MCF 10A (cell line): ENCODE results near the gene DUSP22. TPM values are rescaled to one million over a fixed set of nuclear protein-coding genes. Genes with fewer than 3 reads are reported as not detected.

Experiments
- BruUV-seq: library from RNA; stranded (reverse); fragments of 400-500 nt; replicated peaks from 2 replicates; lab custom pipeline; 2021; lab: Mats Ljungman, UMichigan
- CTCF ChIA-PET: fragments of 300-600 bp; sonication (Branson Sonifier 250); formaldehyde crosslinking; extraction: SDS; loops from one replicate; lab custom pipeline; 2021; ENCODE audit warnings: antibody characterized with exemption, inconsistent platforms; lab: Yijun Ruan, JAX
- POLR2A ChIA-PET: fragments of 300-600, 350-650 bp; sonication (Branson Sonifier 250); formaldehyde crosslinking; extraction: SDS; loops from one replicate; lab custom pipeline; 2020; ENCODE audit warnings: antibody characterized with exemption, inconsistent platforms; lab: Yijun Ruan, JAX
- DNase-seq: peaks from one replicate; pipeline ENCODE4 v3.0.0-alpha.2; 2018; ENCODE audit not compliant: unreplicated experiment
- H3K27ac Mint-ChIP-seq: one replicate; pipeline ENCODE4 v1.8.0; 2022; ENCODE audit warnings: mild to moderate bottlenecking, low read depth, mixed read lengths; ENCODE audit not compliant: unreplicated experiment
- H3K27me3 Mint-ChIP-seq: one replicate; pipeline ENCODE4 v1.8.0; 2022; ENCODE audit warnings: mixed read lengths; ENCODE audit not compliant: insufficient read depth, unreplicated experiment
- H3K36me3 Mint-ChIP-seq: one replicate; pipeline ENCODE4 v1.8.0; 2022; ENCODE audit warnings: mild to moderate bottlenecking, moderate library complexity, mixed read lengths; ENCODE audit not compliant: insufficient read depth, unreplicated experiment
- H3K4me1 Mint-ChIP-seq: one replicate; pipeline ENCODE4 v1.8.0; 2022; ENCODE audit warnings: mixed read lengths; ENCODE audit not compliant: insufficient read depth, unreplicated experiment
- H3K4me3 Mint-ChIP-seq: one replicate; pipeline ENCODE4 v1.8.0; 2022; ENCODE audit warnings: mild to moderate bottlenecking, moderate library complexity, mixed read lengths; ENCODE audit not compliant: unreplicated experiment
- H3K9me3 Mint-ChIP-seq: one replicate; pipeline ENCODE4 v1.8.0; 2022; ENCODE audit warnings: mixed read lengths; ENCODE audit not compliant: unreplicated experiment
- intact Hi-C: fragments of 100-400 bp; cut with micrococcal nuclease; formaldehyde crosslinking; loops from 2 replicates; pipeline ENCODE4 v1.14.1; 2022
- total RNA-seq: library from RNA; stranded (reverse); gene quantifications from 2 replicates; pipeline ENCODE4 v1.2.3, GENCODE V29; 2022
- TF ChIP-seq, protein P1 (sequence below): fragments of 200-600 bp; IDR thresholded peaks from one replicate; pipeline ENCODE4 v1.8.0; 2022; ENCODE audit warnings: antibody characterized with exemption, mild to moderate bottlenecking; ENCODE audit not compliant: unreplicated experiment

The DUSP22 gene
- total RNA-seq, 1 experiment from 2014 or later, result 29.4 TPM

DNA sequence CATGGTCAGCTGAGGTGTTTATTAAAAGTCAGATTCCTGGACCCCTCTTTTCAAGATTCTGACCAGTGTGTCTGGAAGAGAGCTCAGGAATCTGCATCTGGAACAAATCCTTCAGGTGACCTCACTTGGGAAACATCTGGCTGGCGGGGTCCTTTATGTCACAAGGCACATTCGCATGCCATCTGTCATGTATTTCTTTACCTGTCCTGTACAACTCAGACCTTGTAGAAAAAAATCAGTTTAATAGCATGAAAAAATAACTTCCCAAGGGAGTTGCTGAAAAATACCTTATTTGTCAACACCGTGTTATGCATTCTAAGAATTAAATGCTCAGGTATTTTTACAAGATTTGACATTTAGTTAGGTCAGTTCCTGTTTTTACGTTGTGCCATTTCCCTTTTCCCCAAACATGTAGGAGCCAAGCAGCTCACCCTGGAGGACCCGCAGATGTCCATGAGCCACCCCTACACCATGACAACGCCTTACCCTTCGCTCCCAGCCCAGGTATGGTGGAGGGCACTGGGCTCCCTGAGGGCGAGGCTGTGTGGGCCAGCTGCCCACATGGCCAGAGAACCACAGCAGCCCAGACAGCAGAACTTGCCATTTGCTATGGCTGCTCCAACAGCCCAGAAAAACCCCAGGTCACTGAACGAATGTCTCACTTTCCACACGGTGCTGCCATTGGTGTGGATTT, 103.3 kb downstream of the DUSP22 start:
- no TSS peak for BruUV-seq
- H3K4me1 Mint-ChIP-seq, result peaks cover 5% of the 10 kb centered on the region

DNA sequence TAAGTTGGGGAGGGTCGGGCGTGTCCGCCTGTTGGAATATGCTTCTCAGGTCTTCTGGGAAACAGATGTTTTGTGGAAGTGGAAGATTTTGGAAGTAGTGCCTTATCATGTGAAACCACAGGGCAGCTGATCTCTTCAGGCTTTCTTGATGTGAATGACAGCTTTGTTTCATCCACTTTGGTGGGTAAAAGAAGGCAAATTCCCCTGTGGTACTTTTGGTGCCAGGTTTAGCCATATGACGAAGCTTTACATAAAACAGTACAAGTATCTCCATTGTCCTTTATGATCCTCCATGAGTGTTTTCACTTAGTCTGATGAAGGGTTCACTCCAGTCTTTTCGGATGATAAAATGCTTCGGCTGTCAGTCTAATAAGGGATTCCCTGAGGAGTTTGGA, 103.8 kb downstream of the DUSP22 start:
- DNase-seq, result no peak
- ChIA-PET POLR2A (no interaction called here), CTCF (no interaction called here)
- no peak overlapping the region for H3K4me3 Mint-ChIP-seq
- peaks cover 44% of the 10 kb centered on the region for H3K27me3 Mint-ChIP-seq
- intact Hi-C loops, result no loop called here
- no TSS peak for BruUV-seq
- no peak overlapping the region for H3K27ac Mint-ChIP-seq
- H3K36me3 Mint-ChIP-seq, result no peaks in the 10 kb centered on the region
- H3K9me3 Mint-ChIP-seq, result peaks cover 8% of the 10 kb centered on the region
- TF ChIP-seq, protein P1, sequence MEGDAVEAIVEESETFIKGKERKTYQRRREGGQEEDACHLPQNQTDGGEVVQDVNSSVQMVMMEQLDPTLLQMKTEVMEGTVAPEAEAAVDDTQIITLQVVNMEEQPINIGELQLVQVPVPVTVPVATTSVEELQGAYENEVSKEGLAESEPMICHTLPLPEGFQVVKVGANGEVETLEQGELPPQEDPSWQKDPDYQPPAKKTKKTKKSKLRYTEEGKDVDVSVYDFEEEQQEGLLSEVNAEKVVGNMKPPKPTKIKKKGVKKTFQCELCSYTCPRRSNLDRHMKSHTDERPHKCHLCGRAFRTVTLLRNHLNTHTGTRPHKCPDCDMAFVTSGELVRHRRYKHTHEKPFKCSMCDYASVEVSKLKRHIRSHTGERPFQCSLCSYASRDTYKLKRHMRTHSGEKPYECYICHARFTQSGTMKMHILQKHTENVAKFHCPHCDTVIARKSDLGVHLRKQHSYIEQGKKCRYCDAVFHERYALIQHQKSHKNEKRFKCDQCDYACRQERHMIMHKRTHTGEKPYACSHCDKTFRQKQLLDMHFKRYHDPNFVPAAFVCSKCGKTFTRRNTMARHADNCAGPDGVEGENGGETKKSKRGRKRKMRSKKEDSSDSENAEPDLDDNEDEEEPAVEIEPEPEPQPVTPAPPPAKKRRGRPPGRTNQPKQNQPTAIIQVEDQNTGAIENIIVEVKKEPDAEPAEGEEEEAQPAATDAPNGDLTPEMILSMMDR, result no peak
- H3K4me1 Mint-ChIP-seq, result peaks cover 5% of the 10 kb centered on the region

More for the DNA sequence above, 103.3 kb downstream of the DUSP22 start:
- ChIA-PET POLR2A (no interaction called here), CTCF (no interaction called here)
- Mint-ChIP-seq H3K9me3 (peaks cover 8% of the 10 kb centered on the region), H3K4me3 (no peak overlapping the region), H3K27me3 (peaks cover 44% of the 10 kb centered on the region), H3K36me3 (no peaks in the 10 kb centered on the region), H3K27ac (no peak overlapping the region)
- intact Hi-C loops, result no loop called here
- TF ChIP-seq, protein P1, result no peak
- DNase-seq, result no peak

DNA sequence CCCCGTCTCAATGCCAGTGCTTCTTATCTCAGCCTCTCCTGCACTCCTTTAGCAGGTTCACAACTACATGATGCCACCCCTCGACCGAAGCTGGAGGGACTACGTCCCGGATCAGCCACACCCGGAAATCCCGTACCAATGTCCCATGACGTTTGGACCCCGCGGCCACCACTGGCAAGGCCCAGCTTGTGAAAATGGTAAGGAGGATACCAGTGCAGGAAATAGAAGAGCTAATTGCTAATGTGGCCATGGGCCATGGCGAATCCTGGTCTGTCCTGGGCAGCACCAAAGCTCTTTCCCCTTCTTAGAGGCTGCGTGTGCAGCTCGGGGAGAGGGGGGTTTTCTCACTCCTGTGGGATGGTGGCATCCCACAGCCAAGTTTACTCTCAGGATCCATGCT, 104.8 kb downstream of the DUSP22 start:
- POLR2A ChIA-PET, result interaction anchor here (0.5 to 1.4 kb wide), 2 partner anchors 14 to 33 kb away, joined by 3 read pairs; no protein-coding TSS in a partner anchor
- H3K27me3 Mint-ChIP-seq, result peaks cover 44% of the 10 kb centered on the region
- no peak overlapping the region for H3K4me3 Mint-ChIP-seq
- no peak for DNase-seq
- BruUV-seq, result no TSS peak
- TF ChIP-seq, protein P1, result no peak
- peaks cover 8% of the 10 kb centered on the region for H3K9me3 Mint-ChIP-seq
- intact Hi-C loops, result no loop called here
- no peak overlapping the region for H3K27ac Mint-ChIP-seq
- H3K36me3 Mint-ChIP-seq, result no peaks in the 10 kb centered on the region
- H3K4me1 Mint-ChIP-seq, result peaks cover 5% of the 10 kb centered on the region
- CTCF ChIA-PET, result interaction anchor here (0.7 kb wide), 1 partner anchor 1055 kb away, joined by 3 read pairs; no protein-coding TSS in a partner anchor

DNA sequence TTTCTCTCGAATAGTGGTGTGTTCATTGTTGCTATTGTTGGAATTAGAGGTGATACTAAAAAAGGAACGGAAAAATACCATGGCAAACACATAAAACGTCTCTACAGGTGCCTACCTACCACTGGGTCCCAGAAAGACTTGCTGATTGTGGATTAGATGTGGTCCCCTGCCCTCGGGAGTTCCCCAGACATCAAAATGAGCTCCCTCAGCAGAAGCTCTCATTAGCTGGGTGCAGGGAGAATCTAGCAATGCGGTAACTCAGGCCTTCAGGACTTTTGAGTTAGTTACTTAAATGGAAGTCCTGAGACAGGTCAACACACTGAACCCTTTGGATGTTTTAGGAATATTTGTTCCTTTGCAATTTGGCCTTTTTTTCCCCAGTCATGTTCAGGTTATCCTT, 105.3 kb downstream of the DUSP22 start:
- Mint-ChIP-seq H3K4me3 (no peak overlapping the region), H3K27ac (no peak overlapping the region), H3K9me3 (peaks cover 8% of the 10 kb centered on the region), H3K27me3 (peaks cover 44% of the 10 kb centered on the region), H3K4me1 (peaks cover 5% of the 10 kb centered on the region), H3K36me3 (no peaks in the 10 kb centered on the region)
- no peak for DNase-seq
- TF ChIP-seq, protein P1, result no peak
- BruUV-seq, result no TSS peak
- ChIA-PET POLR2A (interaction anchor here (0.5 to 1.4 kb wide), 2 partner anchors 14 to 33 kb away, joined by 3 read pairs; no protein-coding TSS in a partner anchor), CTCF (interaction anchor here (0.5 to 0.7 kb wide), 2 partner anchors 192 to 1054 kb away, joined by 3 read pairs; no protein-coding TSS in a partner anchor)
- intact Hi-C loops, result no loop called here
